ENCODE data around the gene BHLHA9.

- TF ChIP-seq EZH2 (IDR thresholded peaks at IDR 0.05; ENCODE audit: borderline replicate concordance, low read depth, low read length, severe bottlenecking) (no peak), CTCF (IDR thresholded peaks at IDR 0.05; ENCODE audit: borderline replicate concordance, extremely low read depth, low read length, poor library complexity, severe bottlenecking) (no peak)
Observed at GRCh38 chr17:1315891-1316403, 45.7 kb downstream of the BHLHA9 start.
